Progenitor cell of endocrine pancreas (in vitro differentiated cells): ENCODE data around the gene HAPLN3. TPM values are rescaled to one million over a fixed set of nuclear protein-coding genes. Genes with fewer than 3 reads are reported as not detected.

ENCODE experiments used
- DNase-seq: peaks from one replicate; pipeline ENCODE4 v3.0.0; 2021; ENCODE audit warnings: low spot score; ENCODE audit not compliant: unreplicated experiment
- H3K27ac Mint-ChIP-seq: 2 replicates; pipeline ENCODE4 v1.8.0; 2021; ENCODE audit warnings: mild to moderate bottlenecking, moderate library complexity, mixed read lengths
- H3K27me3 Mint-ChIP-seq: 2 replicates; pipeline ENCODE4 v1.8.0; 2021; ENCODE audit warnings: mixed read lengths
- H3K36me3 Mint-ChIP-seq: 2 replicates; pipeline ENCODE4 v1.8.0; 2022; ENCODE audit warnings: mixed read lengths; ENCODE audit not compliant: insufficient read depth
- H3K4me1 Mint-ChIP-seq: 2 replicates; pipeline ENCODE4 v1.8.0; 2021; ENCODE audit warnings: low read depth, mixed read lengths
- H3K4me3 Mint-ChIP-seq: 2 replicates; pipeline ENCODE4 v1.8.0; 2021; ENCODE audit warnings: low read depth, mild to moderate bottlenecking, moderate library complexity, mixed read lengths
- H3K9me3 Mint-ChIP-seq: 2 replicates; pipeline ENCODE4 v1.8.0; 2021; ENCODE audit warnings: low read depth, mixed read lengths
- total RNA-seq: library from RNA; stranded (reverse); gene quantifications from 2 replicates; pipeline ENCODE4 v1.2.1, GENCODE V29; 2021
- TF ChIP-seq, protein P1 (sequence below): fragments of 200-600 bp; sonication (generic); IDR thresholded peaks from one replicate; pipeline ENCODE4 v1.5.0; 2021; ENCODE audit warnings: antibody characterized with exemption, mild to moderate bottlenecking; ENCODE audit not compliant: unreplicated experiment

The HAPLN3 gene
- total RNA-seq, 1 donor from 2014 or later: 8.4 TPM

DNA sequence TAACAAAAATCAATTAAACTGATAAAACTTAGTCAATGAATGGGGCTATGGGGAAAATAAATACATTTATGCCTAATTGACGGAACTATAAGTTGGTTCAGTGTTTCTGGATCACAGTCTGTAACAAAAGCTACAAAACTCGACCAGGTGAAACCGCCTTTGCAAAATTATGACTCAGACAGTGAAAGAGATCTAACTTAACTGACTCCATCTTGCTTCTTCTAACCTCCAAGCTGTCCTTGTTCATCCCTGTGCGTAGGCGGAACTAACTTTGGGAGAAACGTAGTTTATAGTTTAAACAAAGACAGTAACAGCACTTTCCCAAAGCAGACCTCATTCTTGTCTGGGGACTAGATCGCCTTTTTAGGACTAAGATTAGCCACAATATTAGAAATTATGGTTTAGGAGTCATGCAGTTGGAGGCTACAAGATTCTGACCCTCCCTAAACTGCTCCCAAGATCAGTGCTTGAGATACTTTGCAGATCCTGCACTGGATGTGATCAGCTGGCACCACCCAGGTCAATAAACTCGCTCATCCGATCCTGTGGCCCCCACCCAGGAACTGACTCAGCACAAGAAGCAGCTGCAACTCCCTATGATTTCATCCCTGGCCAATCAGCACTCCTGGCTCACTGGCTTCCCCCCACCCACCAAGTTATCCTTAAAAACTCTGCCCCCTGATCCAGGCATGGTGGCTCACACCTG lies 25.0 kb upstream of the HAPLN3 start:
- Mint-ChIP-seq H3K36me3 (no peaks in the 10 kb centered on the region), H3K4me3 (no peak overlapping the region), H3K9me3 (peaks cover 4% of the 10 kb centered on the region), H3K4me1 (peaks cover 17% of the 10 kb centered on the region), H3K27ac (peak overlapping the region; percentile 69), H3K27me3 (peaks cover 3% of the 10 kb centered on the region)
- no peak for DNase-seq
- TF ChIP-seq, protein P1, sequence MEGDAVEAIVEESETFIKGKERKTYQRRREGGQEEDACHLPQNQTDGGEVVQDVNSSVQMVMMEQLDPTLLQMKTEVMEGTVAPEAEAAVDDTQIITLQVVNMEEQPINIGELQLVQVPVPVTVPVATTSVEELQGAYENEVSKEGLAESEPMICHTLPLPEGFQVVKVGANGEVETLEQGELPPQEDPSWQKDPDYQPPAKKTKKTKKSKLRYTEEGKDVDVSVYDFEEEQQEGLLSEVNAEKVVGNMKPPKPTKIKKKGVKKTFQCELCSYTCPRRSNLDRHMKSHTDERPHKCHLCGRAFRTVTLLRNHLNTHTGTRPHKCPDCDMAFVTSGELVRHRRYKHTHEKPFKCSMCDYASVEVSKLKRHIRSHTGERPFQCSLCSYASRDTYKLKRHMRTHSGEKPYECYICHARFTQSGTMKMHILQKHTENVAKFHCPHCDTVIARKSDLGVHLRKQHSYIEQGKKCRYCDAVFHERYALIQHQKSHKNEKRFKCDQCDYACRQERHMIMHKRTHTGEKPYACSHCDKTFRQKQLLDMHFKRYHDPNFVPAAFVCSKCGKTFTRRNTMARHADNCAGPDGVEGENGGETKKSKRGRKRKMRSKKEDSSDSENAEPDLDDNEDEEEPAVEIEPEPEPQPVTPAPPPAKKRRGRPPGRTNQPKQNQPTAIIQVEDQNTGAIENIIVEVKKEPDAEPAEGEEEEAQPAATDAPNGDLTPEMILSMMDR: no peak

DNA sequence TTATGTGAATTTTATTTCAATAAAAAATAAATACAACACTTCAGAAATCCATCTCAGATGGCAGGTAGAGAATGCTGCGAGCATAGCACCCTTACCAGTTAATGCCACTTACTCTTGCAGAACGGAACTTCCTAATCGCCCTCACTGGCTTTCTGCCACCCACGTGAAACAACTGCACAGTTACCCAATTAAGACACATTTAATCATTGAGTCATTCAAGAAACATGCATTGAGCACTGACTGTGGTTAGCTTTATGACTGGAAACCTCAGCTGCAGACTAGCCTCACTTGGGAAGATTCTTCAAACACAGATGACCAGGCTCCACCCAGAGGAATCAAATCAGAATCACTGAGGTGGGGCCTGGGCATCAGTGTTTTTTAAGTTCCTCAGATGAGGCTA lies 23.4 kb upstream of the HAPLN3 start:
- no peak overlapping the region for H3K27ac Mint-ChIP-seq
- no peak for DNase-seq
- TF ChIP-seq, protein P1: no peak
- H3K9me3 Mint-ChIP-seq: no peaks in the 10 kb centered on the region
- peaks cover 17% of the 10 kb centered on the region for H3K4me1 Mint-ChIP-seq
- no peak overlapping the region for H3K4me3 Mint-ChIP-seq
- no peaks in the 10 kb centered on the region for H3K36me3 Mint-ChIP-seq
- peaks cover 3% of the 10 kb centered on the region for H3K27me3 Mint-ChIP-seq

DNA sequence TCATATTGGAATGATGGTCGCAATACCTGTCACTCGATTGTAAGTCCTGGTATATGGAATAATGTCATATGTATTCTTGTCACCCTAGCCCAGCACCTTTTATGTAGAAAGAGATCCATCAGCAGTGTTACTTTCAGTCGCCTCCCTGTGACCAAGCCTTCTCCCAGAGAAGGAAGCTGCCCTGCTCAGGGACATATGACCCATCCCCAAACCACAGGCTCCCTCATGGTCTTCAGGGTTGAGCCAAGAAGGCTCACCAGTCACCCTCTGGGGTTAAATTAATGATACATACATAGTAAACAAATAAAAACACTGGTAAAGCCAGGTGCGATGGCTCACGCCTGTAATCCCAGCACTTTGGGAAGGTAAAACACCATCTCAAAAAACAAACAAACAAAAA lies 22.4 kb upstream of the HAPLN3 start:
- Mint-ChIP-seq H3K4me1 (peaks cover 20% of the 10 kb centered on the region), H3K4me3 (no peak overlapping the region), H3K36me3 (no peaks in the 10 kb centered on the region), H3K27ac (no peak overlapping the region), H3K27me3 (peaks cover 3% of the 10 kb centered on the region), H3K9me3 (no peaks in the 10 kb centered on the region)
- TF ChIP-seq, protein P1: no peak
- DNase-seq: no peak

DNA sequence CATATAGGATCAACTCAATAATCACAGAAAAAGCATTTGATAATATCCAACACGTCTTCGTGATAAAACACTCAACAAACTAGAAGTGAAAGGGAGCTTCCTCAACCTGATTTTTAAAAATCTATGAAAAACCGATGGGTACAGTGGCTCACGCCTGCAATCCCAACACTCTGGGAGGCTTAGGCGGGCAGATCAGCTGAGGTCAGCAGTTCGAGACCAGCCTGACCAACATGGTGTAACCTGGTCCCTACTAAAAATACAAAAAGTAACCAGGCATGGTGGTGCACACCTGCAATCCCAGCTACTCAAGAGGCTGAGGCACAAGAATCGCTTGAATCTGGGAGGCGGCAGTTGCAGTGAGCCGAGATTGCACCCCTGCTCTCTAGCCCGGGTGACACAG lies 20.0 kb upstream of the HAPLN3 start:
- peaks cover 30% of the 10 kb centered on the region for H3K4me1 Mint-ChIP-seq
- DNase-seq: no peak
- TF ChIP-seq, protein P1: no peak
- peaks cover 3% of the 10 kb centered on the region for H3K36me3 Mint-ChIP-seq
- no peaks in the 10 kb centered on the region for H3K9me3 Mint-ChIP-seq
- H3K27ac Mint-ChIP-seq: no peak overlapping the region
- peaks cover 3% of the 10 kb centered on the region for H3K27me3 Mint-ChIP-seq
- no peak overlapping the region for H3K4me3 Mint-ChIP-seq

DNA sequence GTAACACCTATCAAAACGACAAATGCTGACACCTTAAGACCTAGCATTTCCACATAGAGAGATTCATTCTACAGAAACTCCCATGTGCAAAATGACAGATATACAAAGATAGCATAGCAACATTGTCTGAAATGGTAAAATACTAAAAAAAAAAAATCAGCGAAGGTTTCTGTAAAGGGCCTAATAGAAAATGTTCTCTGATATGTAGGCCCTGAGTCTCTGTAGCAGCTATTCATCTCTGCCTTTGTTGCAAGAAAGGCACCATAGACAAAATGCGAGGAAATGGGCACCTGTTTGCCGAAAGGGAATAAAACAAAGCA lies 18.5 kb upstream of the HAPLN3 start:
- peaks cover 13% of the 10 kb centered on the region for H3K36me3 Mint-ChIP-seq
- peak overlapping the region; percentile 88 for H3K4me3 Mint-ChIP-seq
- H3K4me1 Mint-ChIP-seq: peaks cover 30% of the 10 kb centered on the region
- no peak for DNase-seq
- H3K9me3 Mint-ChIP-seq: no peaks in the 10 kb centered on the region
- no peak overlapping the region for H3K27ac Mint-ChIP-seq
- TF ChIP-seq, protein P1: no peak
- peaks cover 1% of the 10 kb centered on the region for H3K27me3 Mint-ChIP-seq
